Measurements from ENCODE around the gene ACER1. TPM values are rescaled to one million over a fixed set of nuclear protein-coding genes. Genes with fewer than 3 reads are reported as not detected.

ACER1 gene
- total and polyA plus RNA-seq, 2 experiments from 2014 or later, result not detected

DNA sequence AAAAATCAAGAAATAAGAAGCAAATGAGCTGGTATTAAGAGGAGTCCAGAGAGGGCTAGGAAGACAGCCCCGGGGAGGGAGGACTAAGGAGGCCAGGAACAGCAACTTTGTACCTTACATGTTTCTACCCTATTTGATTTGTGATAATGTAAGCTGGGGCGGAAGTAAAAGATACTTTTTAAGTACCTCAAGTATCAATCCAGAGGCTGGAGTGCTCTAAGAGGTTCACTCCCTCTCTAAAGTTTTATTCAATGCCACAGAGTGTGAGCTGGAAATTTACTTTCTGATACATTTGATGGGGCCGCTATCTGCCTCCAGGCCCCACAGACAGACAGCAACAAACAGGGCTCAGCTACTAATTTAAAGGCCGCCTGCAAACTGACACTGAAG lies 65.0 kb downstream of the ACER1 start:
- Mint-ChIP-seq H3K4me1 (peaks cover 39% of the 10 kb centered on the region), H3K27ac (no peak overlapping the region), H3K9me3 (no peaks in the 10 kb centered on the region), H3K36me3 (ENCODE audit: low read depth) (peaks cover 42% of the 10 kb centered on the region), H3K27me3 (ENCODE audit: insufficient read depth, low read depth, poor library complexity) (peaks cover 11% of the 10 kb centered on the region), H3K4me3 (no peak overlapping the region)
- peaks cover 89% of the 10 kb centered on the region for H3K79me2 ChIP-seq (replicated peaks; ENCODE audit: insufficient read depth)
- TF ChIP-seq ZNF331 (CRISPR knock-in tag; IDR thresholded peaks at IDR 0.05; ENCODE audit: low read depth) (no peak), EZH2 (IDR thresholded peaks at IDR 0.05; ENCODE audit: low read depth, unreplicated experiment) (no peak), EZH2phosphoT487 (IDR thresholded peaks at IDR 0.05; ENCODE audit: unreplicated experiment) (no peak), CREB1 (CRISPR knock-in tag; IDR thresholded peaks at IDR 0.05; ENCODE audit: low read depth) (no peak)
- no peak overlapping the region for H3K4me3 ChIP-seq
- no peaks in the 10 kb centered on the region for H3K27me3 ChIP-seq (ENCODE audit: insufficient read depth)
- H3K9me2 ChIP-seq (ENCODE audit: insufficient read depth), result no peaks in the 10 kb centered on the region
- peaks cover 9% of the 10 kb centered on the region; the same call in 1 of the 2 replicates for H3K36me3 ChIP-seq (ENCODE audit: insufficient read depth)
- DNase-seq (ENCODE audit: low spot score), result no peak
- peaks cover 30% of the 10 kb centered on the region for H4K20me1 ChIP-seq (replicated peaks; ENCODE audit: insufficient read depth)
- ATAC-seq, result no peak
- no peak overlapping the region for H2AFZ ChIP-seq
- 0 out of 2 replicates have a peak, but pooled peaks cover 3% of the 10 kb centered on the region for H3F3A ChIP-seq (replicated peaks; ENCODE audit: low read depth)
- no peak overlapping the region for H3K27ac ChIP-seq (ENCODE audit: low read depth)
- H3K4me2 ChIP-seq, result no peak overlapping the region
- peaks cover 29% of the 10 kb centered on the region for H3K4me1 ChIP-seq (ENCODE audit: insufficient read depth)

DNA sequence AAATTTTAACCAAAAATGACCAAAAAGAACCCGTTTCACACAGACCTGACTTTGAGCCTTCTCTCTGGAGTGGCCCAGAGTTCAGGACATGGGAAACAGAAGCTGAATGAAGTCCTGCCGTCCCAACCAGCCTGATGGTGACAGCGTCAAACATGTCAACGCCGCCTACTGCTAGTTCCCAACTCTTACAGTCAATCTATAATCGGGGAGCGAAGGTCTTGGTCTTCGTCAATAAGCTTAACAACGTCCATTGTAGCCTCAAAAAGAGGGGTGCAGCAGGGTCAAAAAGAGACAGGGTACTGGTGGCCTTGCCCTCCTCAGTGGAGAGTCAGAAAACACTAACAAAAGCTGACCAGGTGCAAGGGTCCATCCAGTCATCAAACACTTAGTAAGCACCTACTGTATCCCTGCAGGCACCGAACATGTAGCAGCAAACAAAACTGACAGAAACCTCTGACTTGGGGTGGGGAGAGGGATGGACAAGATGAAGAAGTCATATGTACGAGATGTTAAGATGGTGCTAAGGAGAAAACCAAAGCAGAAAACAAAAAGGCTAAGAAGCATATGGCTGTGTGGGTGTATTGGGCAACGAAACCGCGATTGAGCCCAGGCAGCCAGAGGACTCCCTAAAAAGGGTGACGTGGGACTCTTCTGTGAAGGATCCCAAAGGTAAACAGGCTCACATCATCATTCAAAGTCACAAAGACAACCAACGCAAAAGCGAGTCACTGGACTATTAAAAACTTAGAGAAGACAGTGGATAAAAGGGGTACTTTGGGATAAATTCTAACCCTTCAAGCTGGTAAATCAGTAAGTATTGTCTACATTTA lies 65.6 kb downstream of the ACER1 start:
- Histone ChIP-seq H2AFZ (no peak overlapping the region), H3K4me1 (ENCODE audit: insufficient read depth) (peaks cover 23% of the 10 kb centered on the region), H3K9me2 (ENCODE audit: insufficient read depth) (no peaks in the 10 kb centered on the region), H3F3A (replicated peaks; ENCODE audit: low read depth) (0 out of 2 replicates have a peak, but pooled peaks cover 3% of the 10 kb centered on the region), H4K20me1 (replicated peaks; ENCODE audit: insufficient read depth) (peaks cover 23% of the 10 kb centered on the region), H3K79me2 (replicated peaks; ENCODE audit: insufficient read depth) (peaks cover 86% of the 10 kb centered on the region), H3K27ac (ENCODE audit: low read depth) (no peak overlapping the region), H3K36me3 (ENCODE audit: insufficient read depth) (peaks cover 9% of the 10 kb centered on the region; the same call in 1 of the 2 replicates), H3K27me3 (ENCODE audit: insufficient read depth) (no peaks in the 10 kb centered on the region), H3K4me2 (no peak overlapping the region), H3K4me3 (no peak overlapping the region)
- no peak for DNase-seq (ENCODE audit: low spot score)
- ATAC-seq, result no peak
- Mint-ChIP-seq H3K27me3 (ENCODE audit: insufficient read depth, low read depth, poor library complexity) (peaks cover 10% of the 10 kb centered on the region), H3K36me3 (ENCODE audit: low read depth) (peaks cover 46% of the 10 kb centered on the region), H3K4me1 (peaks cover 34% of the 10 kb centered on the region), H3K27ac (peak overlapping the region; percentile 21; the same call in 1 of the 2 replicates), H3K9me3 (no peaks in the 10 kb centered on the region), H3K4me3 (no peak overlapping the region)
- TF ChIP-seq NANOG (IDR thresholded peaks at IDR 0.05; ENCODE audit: borderline replicate concordance) (no peak), EZH2phosphoT487 (IDR thresholded peaks at IDR 0.05; ENCODE audit: unreplicated experiment) (no peak), ZNF114 (CRISPR knock-in tag; IDR thresholded peaks at IDR 0.05) (no peak), CREB1 (CRISPR knock-in tag; IDR thresholded peaks at IDR 0.05; ENCODE audit: low read depth) (no peak), JUNB (IDR thresholded peaks at IDR 0.05; ENCODE audit: unreplicated experiment) (no peak), STAT1 (IDR thresholded peaks at IDR 0.05; ENCODE audit: unreplicated experiment) (no peak), EZH2 (IDR thresholded peaks at IDR 0.05; ENCODE audit: low read depth, unreplicated experiment) (no peak)
- TF ChIP-seq, protein P1, sequence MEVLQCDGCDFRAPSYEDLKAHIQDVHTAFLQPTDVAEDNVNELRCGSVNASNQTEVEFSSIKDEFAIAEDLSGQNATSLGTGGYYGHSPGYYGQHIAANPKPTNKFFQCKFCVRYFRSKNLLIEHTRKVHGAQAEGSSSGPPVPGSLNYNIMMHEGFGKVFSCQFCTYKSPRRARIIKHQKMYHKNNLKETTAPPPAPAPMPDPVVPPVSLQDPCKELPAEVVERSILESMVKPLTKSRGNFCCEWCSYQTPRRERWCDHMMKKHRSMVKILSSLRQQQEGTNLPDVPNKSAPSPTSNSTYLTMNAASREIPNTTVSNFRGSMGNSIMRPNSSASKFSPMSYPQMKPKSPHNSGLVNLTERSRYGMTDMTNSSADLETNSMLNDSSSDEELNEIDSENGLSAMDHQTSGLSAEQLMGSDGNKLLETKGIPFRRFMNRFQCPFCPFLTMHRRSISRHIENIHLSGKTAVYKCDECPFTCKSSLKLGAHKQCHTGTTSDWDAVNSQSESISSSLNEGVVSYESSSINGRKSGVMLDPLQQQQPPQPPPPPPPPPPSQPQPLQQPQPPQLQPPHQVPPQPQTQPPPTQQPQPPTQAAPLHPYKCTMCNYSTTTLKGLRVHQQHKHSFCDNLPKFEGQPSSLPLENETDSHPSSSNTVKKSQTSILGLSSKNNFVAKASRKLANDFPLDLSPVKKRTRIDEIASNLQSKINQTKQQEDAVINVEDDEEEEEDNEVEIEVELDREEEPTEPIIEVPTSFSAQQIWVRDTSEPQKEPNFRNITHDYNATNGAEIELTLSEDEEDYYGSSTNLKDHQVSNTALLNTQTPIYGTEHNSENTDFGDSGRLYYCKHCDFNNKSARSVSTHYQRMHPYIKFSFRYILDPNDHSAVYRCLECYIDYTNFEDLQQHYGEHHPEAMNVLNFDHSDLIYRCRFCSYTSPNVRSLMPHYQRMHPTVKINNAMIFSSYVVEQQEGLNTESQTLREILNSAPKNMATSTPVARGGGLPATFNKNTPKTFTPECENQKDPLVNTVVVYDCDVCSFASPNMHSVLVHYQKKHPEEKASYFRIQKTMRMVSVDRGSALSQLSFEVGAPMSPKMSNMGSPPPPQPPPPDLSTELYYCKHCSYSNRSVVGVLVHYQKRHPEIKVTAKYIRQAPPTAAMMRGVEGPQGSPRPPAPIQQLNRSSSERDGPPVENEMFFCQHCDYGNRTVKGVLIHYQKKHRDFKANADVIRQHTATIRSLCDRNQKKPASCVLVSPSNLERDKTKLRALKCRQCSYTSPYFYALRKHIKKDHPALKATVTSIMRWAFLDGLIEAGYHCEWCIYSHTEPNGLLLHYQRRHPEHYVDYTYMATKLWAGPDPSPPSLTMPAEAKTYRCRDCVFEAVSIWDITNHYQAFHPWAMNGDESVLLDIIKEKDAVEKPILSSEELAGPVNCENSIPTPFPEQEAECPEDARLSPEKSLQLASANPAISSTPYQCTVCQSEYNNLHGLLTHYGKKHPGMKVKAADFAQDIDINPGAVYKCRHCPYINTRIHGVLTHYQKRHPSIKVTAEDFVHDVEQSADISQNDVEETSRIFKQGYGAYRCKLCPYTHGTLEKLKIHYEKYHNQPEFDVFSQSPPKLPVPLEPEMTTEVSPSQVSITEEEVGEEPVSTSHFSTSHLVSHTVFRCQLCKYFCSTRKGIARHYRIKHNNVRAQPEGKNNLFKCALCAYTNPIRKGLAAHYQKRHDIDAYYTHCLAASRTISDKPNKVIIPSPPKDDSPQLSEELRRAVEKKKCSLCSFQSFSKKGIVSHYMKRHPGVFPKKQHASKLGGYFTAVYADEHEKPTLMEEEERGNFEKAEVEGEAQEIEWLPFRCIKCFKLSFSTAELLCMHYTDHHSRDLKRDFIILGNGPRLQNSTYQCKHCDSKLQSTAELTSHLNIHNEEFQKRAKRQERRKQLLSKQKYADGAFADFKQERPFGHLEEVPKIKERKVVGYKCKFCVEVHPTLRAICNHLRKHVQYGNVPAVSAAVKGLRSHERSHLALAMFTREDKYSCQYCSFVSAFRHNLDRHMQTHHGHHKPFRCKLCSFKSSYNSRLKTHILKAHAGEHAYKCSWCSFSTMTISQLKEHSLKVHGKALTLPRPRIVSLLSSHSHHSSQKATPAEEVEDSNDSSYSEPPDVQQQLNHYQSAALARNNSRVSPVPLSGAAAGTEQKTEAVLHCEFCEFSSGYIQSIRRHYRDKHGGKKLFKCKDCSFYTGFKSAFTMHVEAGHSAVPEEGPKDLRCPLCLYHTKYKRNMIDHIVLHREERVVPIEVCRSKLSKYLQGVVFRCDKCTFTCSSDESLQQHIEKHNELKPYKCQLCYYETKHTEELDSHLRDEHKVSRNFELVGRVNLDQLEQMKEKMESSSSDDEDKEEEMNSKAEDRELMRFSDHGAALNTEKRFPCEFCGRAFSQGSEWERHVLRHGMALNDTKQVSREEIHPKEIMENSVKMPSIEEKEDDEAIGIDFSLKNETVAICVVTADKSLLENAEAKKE (CRISPR knock-in tag; IDR thresholded peaks at IDR 0.05), result no peak
- TF ChIP-seq, protein P2, sequence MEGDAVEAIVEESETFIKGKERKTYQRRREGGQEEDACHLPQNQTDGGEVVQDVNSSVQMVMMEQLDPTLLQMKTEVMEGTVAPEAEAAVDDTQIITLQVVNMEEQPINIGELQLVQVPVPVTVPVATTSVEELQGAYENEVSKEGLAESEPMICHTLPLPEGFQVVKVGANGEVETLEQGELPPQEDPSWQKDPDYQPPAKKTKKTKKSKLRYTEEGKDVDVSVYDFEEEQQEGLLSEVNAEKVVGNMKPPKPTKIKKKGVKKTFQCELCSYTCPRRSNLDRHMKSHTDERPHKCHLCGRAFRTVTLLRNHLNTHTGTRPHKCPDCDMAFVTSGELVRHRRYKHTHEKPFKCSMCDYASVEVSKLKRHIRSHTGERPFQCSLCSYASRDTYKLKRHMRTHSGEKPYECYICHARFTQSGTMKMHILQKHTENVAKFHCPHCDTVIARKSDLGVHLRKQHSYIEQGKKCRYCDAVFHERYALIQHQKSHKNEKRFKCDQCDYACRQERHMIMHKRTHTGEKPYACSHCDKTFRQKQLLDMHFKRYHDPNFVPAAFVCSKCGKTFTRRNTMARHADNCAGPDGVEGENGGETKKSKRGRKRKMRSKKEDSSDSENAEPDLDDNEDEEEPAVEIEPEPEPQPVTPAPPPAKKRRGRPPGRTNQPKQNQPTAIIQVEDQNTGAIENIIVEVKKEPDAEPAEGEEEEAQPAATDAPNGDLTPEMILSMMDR (conservative IDR thresholded peaks at IDR 0.05; ENCODE audit: low read depth in 2 of 2), result no peak
